Body of pancreas (tissue), 4 donors: ENCODE measurements around the gene THRA. TPM values are rescaled to one million over a fixed set of nuclear protein-coding genes. Genes with fewer than 3 reads are reported as not detected.

Experiments
- ATAC-seq: fragments of 150-250 bp; one replicate; pipeline ENCODE4 v1.9.1; 2016
- DNase-seq, 4 donors: peaks; one replicate each; pipeline ENCODE4 v3.0.0-alpha.2; 2019
- H3K27ac ChIP-seq, 4 donors: fragments of 200-600 bp; sonication (generic); 1 replicate in 3 of 4; 2 replicates in 1 of 4; pipeline versions ENCODE4 v1.5.1 to v1.6.1; 2016 to 2019; ENCODE audit warnings: mild to moderate bottlenecking in 1 of 4, mixed read lengths in 1 of 4, moderate library complexity in 1 of 4
- H3K27me3 ChIP-seq, 2 donors: fragments of 200-600 bp; sonication (generic); one replicate each; pipeline ENCODE4 v1.6.0; 2016; ENCODE audit warnings: mild to moderate bottlenecking in 1 of 2
- H3K36me3 ChIP-seq, 2 donors: fragments of 200-600 bp; sonication (generic); replicated peaks in 1 of 2; 2 replicates each; pipeline ENCODE4 v1.5.1; 2016; ENCODE audit warnings: low read depth in 2 of 2; ENCODE audit not compliant: insufficient read depth in 1 of 2
- H3K4me1 ChIP-seq: fragments of 200-600 bp; sonication (generic); one replicate; pipeline ENCODE4 v1.6.0; 2016
- H3K4me3 ChIP-seq, 2 donors: fragments of 200-600 bp; sonication (generic); 1 replicate in 1 of 2; 2 replicates in 1 of 2; pipeline ENCODE4 v1.5.1; 2016 to 2019
- H3K9me3 ChIP-seq, 3 donors: fragments of 200-600 bp; sonication (generic); 1 replicate in 2 of 3; 2 replicates in 1 of 3; pipeline ENCODE4 v1.5.1; 2016
- CTCF ChIP-seq, 7 experiments: fragments of 450-650 bp in 4 of 7; fragments of 200-600 bp in 3 of 7; sonication (generic) in 3 of 7; IDR thresholded peaks; one replicate each; pipeline ENCODE4 v1.5.1; 2016 to 2019; ENCODE audit warnings: antibody characterized with exemption in 7 of 7
- POLR2A ChIP-seq, 3 donors: fragments of 450-650 bp; IDR thresholded peaks; one replicate each; pipeline ENCODE4 v1.6.1; 2016; ENCODE audit warnings: antibody characterized with exemption in 3 of 3, mild to moderate bottlenecking in 2 of 3
- WGBS, 2 donors: methylation state at CpG; one replicate each; pipeline ENCODE4 v1.1.5; 2017; 5-methylcytosine and 5-hydroxymethylcytosine counted together
- intact Hi-C: fragments of 100-400 bp; cut with DNase I; formaldehyde crosslinking; loops from one replicate; pipeline ENCODE4 v1.15.1; 2023
- total RNA-seq, 2 donors: library from RNA; depleted of rRNA; stranded (reverse); fragments of >200 nt; gene quantifications; one replicate each; pipeline ENCODE4 v1.1.0, GENCODE V29; 2016

The THRA gene
- total RNA-seq, 2 donors from 2014 or later = 37.9 to 61.6 TPM

- TF ChIP-seq POLR2A (IDR thresholded peaks at IDR 0.05) = no peak
- no peak for TF ChIP-seq CTCF (IDR thresholded peaks at IDR 0.05)
- peaks cover 80% of the 10 kb centered on the region for H3K4me1 ChIP-seq
- no peak overlapping the region for H3K4me3 ChIP-seq
- no peaks in the 10 kb centered on the region for H3K27me3 ChIP-seq
- 49 to 53% methylated on average over 4 of the region's 4 CpGs for WGBS, 2 donors
- DNase-seq (no peak), ATAC-seq (no peak)
- H3K27ac ChIP-seq = peak overlapping the region; percentile 85 to 98 (median 93)
- no peaks in the 10 kb centered on the region for H3K9me3 ChIP-seq
- no peaks in the 10 kb centered on the region for H3K36me3 ChIP-seq
- intact Hi-C loops = no loop called here
Measured at GRCh38 chr17:40112718-40113109, 49.9 kb downstream of the THRA start.

- WGBS, 2 donors = 0% methylated on average over 17 of the region's 17 CpGs
- H3K4me3 ChIP-seq = no peak overlapping the region
- H3K4me1 ChIP-seq = peaks cover 74% of the 10 kb centered on the region
- ATAC-seq = peak; percentile 76
- no peaks in the 10 kb centered on the region for H3K9me3 ChIP-seq
- H3K36me3 ChIP-seq = no peaks in the 10 kb centered on the region
- no peaks in the 10 kb centered on the region for H3K27me3 ChIP-seq
- H3K27ac ChIP-seq = peak overlapping the region; percentile 85 to 98 (median 93)
- TF ChIP-seq CTCF (IDR thresholded peaks at IDR 0.05) (peak; percentile 65 to 99 (median 96)), POLR2A (IDR thresholded peaks at IDR 0.05) (peak in 2 of 3 donors; percentile 36 to 51)
- intact Hi-C loops = no loop called here
- peak; percentile 94 to 96 (median 96) for DNase-seq
Measured at GRCh38 chr17:40113110-40113906, 50.5 kb downstream of the THRA start.

- Histone ChIP-seq H3K9me3 (no peaks in the 10 kb centered on the region), H3K36me3 (no peaks in the 10 kb centered on the region), H3K27me3 (no peaks in the 10 kb centered on the region), H3K27ac (peak overlapping the region; percentile 85 to 98 (median 93)), H3K4me3 (no peak overlapping the region), H3K4me1 (peaks cover 68% of the 10 kb centered on the region)
- intact Hi-C loops = no loop called here
- WGBS, 2 donors = 27 to 43% methylated on average over 5 of the region's 5 CpGs
- TF ChIP-seq POLR2A (IDR thresholded peaks at IDR 0.05) = no peak
- TF ChIP-seq CTCF (IDR thresholded peaks at IDR 0.05) = no peak
- DNase-seq (no peak), ATAC-seq (no peak)
Measured at GRCh38 chr17:40113907-40114245, 51.1 kb downstream of the THRA start.

- Histone ChIP-seq H3K4me1 (peaks cover 56% of the 10 kb centered on the region), H3K36me3 (no peaks in the 10 kb centered on the region), H3K27ac (peak overlapping the region; percentile 85 to 98 (median 93)), H3K27me3 (no peaks in the 10 kb centered on the region), H3K4me3 (no peak overlapping the region), H3K9me3 (no peaks in the 10 kb centered on the region)
- ATAC-seq (no peak), DNase-seq (no peak)
- no peak for TF ChIP-seq POLR2A (IDR thresholded peaks at IDR 0.05)
- no peak for TF ChIP-seq CTCF (IDR thresholded peaks at IDR 0.05)
- WGBS, 2 donors = 27 to 35% methylated on average over 2 of the region's 2 CpGs
- intact Hi-C loops = no loop called here
Measured at GRCh38 chr17:40115101-40115436, 52.3 kb downstream of the THRA start.
